DMS53 treated with DMSO at 0.1 percent for 48 hours (cell line): ENCODE data around the gene PPP1R14D.
"Not testable (repeated sequence)": the region's sequence is repeated elsewhere in the genome, so short reads cannot be mapped to it uniquely, and the experiment has no call there.

Source experiments
- DNase-seq: peaks from one replicate; lab custom pipeline; 2025; ENCODE audit not compliant: unreplicated experiment; lab: John Stamatoyannopoulos, UW

Gene PPP1R14D, protein sequence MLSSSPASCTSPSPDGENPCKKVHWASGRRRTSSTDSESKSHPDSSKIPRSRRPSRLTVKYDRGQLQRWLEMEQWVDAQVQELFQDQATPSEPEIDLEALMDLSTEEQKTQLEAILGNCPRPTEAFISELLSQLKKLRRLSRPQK

DNA sequence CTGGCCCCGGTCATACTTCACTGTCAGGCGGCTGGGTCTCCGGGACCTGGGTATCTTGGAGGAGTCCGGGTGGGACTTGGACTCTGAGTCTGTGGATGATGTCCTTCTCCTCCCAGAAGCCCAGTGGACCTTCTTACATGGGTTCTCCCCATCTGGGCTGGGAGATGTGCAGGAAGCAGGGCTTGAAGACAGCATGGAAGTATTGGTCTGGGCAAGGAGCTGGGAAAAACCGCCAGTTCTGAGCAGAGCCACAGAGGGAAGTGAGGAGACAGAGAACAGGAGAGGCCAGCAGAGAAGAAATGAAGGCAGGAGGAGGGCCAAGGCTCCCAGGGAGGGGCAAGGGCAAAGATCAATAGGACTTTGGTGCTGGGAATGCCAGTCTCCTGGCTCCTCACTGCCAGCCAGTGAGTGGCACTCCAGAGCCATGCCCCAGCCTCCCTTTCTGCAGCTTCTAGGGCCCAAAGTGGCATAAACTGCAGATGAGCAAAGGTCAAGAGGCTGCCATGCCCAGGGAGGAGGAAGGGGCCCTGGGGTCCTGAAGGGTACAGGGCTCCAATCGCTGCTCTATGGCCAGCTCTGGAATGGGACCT, at the start of gene PPP1R14D:
PPP1R14D (minus strand) TSS at position 262 of the 590 bp plus-strand sequence; CDS start at position 195, 67 bp downstream.
- DNase-seq: no peak

DNA sequence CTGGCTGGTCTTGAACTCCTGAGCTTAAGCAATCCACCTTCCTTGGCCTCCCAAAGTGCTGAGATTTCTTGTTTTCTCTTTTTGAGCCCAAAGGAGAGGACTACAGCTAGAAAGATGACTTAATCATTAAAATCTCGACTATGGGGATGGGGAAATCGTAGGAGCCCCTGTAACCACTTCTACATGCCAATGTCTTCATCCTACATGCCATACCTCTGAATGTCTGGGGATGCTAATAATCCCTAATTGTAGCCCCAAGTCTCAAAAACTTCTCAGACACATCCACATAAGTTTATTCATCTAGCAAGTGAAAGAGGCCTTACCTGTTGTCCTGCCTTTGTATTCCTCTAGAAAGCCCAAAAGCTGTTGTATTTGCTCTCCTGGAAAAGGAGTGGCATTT, 49.2 kb upstream of the PPP1R14D start:
- DNase-seq: no peak

DNA sequence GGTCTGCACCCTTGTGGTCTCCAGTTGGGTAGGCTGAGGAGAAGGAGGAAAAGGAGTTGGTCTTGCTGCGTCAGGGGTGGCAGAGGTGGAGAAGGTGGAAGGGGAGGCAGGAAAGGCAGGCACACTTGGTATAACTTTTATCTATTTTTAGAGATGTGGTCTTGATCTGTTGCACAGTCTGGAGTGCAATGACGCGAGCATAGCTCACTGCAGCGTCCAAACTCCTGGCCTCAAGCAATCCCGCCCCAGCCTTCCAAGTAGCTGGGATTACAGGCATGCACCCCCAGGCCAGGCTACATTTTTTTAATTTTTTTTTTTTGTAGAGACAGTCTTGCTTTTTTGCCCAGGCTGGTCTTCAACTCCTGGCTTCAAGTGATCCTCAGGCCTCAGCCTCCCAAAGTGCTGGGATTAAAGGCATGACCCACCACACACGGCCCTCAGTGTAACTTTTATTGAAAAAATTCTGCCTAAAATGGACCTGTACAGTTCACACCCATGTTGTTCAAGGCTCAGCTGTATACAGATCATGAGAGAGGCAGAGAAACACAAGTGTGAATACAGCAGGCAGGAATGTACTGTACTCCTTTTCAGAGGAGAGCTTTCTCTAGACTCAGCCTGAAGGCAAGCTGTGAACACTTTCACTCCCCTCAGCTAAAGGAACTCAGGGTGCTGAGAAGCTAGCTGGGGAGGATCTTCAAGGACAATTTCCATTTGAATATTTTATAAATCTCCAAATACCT, 47.7 kb upstream of the PPP1R14D start:
- no peak for DNase-seq

DNA sequence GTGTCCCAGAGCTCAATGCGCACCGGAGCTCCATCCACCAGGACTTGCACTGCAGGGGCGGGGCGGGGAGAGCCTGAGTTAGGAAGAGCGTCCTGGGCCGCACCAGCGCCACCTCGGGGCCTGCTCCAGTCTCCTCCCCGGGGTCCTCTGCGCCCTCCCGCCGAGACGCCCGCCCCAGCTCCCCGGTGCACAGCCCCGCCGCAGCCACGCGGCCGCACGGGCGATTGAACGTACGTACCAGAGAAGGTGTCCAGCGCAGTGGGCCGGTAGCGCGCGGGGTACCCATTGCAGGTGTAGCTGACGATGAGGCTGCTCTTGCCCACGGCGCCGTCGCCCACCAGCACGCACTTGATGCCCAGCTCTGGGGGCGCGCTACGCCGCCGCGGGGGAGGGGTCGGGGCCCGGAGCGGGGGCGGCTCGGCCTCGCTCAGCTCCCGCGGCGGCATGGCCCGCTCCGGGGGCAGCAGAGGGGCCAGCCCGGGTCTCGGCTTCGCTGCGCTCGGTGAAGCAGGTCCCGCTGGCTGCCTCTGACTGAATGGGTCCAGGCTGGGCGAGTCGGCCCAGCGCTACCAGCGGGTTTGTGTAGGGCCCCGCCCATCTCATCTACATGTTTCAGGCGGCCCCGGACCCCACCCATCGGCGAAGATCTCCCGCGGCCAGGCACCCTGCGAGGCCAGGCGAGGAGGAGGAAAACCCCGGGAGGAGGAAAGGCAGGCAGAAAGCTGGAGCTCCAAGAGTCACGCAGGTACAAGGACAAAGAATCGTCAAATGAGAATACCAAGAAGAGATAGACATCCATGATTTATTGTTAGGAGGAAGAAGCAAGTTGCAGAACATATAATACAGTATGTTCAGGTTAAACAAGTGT, 45.4 kb upstream of the PPP1R14D start, which contains the start of gene RHOV:
RHOV (minus strand) TSS at position 541 of the 868 bp plus-strand sequence; CDS start at position 446, 95 bp downstream.
- peak; percentile 32 for DNase-seq

DNA sequence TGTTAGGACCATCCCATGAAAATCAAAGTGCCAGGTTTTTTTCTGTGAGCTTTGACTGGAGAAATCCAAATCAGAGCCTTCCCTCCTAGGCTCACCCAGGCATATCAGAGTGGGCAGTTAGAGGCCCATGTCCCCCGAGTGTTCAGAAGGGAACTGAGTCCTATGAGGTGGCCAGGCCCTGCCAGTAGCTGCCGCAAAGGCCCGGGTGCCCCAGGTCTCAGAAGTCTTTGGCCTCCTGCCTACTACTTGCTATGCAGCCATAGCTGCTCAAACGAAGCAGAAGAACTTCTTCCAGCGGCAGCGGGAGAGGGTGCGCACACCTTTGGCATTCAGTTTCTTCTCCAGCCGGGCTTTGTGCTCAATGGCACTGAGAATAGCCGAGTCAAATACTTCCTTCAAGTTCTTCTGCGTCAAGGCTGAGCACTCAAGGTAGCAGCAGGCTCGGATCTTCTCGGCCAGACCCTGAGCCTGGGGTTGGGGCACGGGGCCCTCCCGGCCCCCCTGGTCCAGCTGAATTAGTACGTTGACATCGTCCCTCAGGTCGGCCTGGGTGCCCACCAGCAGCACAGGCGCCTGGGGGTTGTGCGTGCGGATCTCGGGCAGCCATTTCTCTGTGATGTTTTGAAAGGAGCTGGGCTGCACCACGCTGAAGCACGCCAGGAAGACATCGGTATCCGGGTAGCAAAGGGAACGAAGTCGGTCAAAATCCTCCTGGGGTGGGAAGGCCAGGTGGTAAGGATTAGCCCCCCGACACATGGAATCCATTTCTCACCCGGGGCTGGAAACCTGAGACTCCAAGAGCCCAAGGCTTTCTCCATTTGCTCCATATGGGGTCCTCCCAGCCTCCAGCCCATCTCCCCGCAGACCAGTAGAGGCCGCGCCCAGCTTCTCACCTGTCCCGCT, 44.5 kb upstream of the PPP1R14D start:
- DNase-seq: no peak

DNA sequence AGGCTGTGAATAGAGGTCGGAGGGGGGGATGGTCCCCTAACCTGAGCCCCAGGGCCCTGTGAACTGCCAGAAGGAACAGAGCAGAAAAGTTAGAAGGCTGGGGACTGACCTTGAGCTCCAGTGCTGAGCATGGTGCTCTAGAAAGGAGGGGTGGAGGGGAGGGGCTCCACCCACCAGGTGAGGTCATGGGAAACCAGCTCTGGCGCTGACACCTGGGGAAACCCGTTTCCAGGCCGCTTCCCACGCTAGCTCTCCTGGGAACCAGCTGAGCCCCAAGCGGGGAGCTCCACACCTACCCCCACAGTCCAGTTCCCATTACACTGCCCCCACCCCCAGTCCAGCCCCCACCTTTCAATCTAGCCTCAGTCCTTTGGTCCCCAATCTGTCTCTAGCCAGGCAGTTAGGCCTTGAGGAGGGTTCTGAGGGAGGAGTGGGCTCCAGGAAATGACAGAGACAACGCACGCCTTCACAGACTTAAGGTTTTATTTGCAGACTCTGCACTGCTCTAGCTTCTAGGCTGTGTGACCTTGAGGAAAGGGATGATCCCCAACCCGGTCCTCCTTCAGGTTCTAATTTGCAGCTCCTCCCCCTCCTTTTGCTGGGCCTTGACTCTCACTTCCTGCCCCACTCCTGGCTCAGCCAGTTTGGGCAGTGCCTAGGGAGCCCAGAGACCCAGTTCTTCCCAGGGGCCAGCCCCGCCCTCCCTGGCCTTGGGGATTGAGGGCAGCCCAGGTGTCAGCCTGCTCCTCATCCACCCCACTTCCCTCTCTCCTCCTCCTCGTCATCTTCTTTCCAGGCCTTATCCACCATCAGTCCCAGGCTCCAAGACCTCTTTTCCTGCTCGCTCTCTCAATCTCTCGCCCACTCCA, 43.5 kb upstream of the PPP1R14D start:
- peak; percentile 34 for DNase-seq

DNA sequence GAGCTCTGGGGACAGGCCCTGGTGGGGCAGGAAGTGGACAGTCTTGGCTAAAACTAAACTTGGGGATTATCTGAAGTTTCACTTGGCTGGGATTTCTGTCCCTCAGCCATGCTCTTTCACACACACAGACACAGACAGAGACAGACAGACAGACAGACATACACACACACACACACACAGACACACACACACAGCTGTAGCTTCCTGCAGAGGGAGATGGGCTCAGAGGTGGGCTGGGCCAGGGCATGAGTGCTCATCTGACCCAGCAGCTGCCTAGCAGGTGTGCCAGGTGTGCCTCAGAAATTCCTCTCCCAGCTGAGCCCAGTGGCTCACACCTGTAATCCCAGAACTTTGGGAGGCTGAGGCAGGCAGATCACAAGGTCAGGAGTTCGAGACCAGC, 42.2 kb upstream of the PPP1R14D start:
- DNase-seq: no peak

DNA sequence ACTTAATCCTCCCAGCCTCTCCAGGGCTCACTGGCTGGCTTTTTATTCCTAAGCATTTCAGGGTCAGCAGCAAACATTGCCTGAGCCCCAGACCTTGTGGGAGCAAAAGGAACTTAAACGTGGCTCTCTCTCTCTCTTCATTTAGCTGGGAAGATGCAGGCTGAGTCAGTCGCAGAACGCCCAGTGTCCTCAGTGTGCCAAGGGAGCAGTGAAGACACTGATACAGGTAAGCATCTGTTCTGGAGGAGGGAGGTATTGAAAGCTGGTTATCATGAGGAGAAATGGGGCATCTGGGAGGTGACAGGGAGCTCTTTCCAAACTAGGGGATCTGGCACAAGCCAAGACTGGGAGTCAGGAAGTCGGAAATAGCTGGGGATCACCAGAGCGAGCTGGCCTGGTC, 41.2 kb upstream of the PPP1R14D start:
- DNase-seq: no peak

DNA sequence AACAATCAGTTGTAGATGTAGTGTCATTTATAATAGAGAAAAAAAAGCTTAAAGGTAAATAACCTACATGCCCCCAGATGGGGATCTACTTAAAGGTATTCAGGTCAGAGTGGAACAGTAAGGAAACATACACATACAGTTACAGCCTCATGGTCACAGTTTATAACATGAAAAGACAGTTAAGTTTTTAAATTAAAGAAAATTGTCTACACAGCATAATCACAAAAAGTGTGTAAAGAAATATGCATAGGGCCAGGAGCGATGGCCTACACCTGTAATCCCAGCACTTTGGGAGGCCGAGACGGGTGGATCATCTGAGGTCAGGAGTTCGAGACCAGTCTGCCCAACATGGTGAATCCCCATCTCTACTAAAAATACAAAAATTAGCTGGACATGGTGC, 38.7 kb upstream of the PPP1R14D start:
- no peak for DNase-seq

DNA sequence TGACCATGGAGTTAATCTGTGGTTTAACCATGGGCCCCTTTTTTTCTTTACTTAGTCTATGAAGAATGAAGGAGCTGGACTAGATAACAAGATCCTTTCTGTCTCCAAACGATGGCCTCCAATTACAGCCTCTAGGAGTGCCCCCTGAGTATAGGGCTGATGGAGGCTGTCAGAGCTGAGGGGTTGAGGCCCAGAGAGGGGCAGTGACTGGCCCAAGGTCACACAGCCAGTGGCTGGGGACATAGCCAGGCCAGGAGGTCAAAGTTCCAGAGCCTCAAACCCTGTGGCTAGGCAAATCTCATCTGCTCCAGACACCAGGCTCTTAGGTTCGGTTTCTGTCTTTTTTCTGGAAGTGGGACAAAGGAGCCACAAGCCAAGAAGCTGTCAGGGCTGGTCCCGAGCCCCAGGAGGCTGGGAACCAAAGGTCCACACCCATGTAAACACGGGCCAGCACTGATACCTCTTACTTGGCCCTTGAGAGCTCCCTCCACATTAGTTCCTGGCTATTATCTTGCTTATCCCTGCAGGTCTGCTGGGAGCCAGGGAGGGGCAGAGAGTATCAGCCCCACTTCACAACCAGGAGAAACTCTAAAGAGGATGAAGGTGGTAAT, 35.3 kb upstream of the PPP1R14D start:
- DNase-seq: no peak

DNA sequence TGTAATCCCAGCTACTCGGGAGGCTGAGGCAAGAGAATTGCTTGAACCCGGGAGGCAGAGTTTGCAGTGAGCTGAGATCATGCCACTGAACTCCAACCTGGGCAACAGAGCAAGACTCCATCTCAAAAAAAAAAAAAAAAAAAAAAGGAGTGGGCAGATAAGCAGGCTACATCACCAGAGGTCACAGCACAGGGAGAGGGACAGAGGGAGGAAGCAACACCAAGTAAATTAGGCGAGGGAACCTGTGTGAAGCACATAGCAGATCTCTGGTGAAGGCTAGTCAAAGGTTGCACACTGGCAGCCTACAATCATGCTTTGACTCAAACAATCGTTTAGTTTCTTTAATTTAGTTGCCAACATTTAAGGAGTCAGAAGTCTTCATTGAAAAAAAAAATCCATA, 32.6 kb upstream of the PPP1R14D start:
- DNase-seq: not testable (repeated sequence)

DNA sequence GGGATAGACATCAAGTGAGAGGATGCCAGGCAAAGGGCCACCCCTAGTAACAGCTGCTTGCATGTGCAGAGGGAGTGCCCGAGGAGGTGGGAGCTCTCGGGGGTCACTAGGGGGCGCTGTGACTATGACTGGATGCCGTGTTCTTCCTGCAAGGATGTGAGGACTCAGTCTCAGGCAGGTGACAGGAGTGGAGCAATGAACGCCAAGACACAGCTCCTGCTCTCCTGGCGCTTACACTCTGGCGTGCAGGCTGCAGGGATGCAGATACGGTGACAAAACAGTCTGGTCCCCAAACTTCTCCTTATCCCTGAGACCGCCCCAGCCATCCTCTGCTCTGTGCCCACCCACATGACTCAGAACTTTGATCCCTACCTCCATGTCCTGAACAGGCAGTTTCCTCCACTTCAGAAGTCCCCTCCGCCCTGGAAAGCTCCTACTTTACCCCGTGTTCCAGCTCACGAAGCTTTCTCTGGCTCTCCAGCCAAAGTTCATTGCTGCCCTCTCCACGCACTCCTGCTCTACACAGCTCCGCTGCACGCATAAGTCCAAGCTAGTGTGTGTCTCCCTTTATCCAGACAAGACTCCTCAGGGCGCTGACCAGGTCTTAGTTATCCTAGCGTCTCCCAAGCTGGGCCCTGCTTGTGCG, 30.8 kb upstream of the PPP1R14D start:
- no peak for DNase-seq

DNA sequence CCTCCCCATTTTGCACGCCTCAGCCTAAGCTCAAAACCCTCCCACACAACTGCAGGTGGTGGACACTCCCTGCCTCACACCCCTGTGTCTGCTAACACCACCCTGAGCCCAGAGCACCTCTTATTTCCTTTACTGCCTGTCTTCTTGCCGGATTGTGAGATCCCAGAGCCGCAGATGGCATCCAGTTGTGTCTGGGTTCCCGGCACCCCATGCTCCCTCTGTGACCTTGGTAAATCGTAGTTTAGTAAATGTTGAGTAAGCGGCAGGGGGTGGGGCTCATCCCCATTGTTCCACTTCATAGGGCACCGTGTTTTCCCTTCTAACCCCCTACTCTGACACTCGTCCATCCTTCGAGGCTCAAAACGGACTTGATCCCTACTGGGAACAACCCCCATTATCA, 30.2 kb upstream of the PPP1R14D start:
- DNase-seq: no peak

DNA sequence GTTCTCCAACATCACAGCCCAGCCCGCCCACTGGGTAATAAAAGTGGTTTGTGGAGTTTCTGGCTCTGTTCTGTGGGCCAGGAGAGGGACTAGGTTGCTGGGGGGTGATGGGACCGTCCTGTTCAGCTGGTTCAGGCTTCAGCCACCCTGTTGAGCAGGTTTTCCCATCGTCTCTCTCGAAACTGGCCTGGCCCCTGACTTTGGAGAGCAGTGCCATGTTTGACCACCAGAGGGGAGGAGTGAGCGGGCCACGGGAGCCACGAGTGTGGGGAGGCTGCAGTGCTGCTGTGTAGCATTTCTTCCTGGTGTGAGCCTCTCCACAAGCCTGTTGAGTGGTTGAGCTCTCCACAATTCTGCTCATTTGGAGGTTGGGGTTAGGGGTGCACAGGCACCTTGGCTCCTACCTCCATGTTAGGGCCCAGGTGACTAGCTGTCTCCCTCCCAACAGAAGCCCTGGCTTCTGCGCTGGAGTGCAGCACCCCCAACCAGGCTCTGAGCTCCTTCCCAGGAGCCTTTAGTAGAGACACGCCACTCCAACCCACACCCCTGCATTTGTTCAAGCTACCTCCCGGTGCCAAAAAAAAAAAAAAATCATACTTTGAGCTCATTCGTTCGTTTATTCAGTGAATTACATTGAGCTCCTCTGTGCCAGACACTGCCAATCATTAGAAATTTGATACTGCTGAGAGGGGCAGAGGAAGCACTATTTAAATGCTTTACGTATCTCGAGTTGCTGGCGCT, 29.3 kb upstream of the PPP1R14D start:
- DNase-seq: peak; percentile 66

DNA sequence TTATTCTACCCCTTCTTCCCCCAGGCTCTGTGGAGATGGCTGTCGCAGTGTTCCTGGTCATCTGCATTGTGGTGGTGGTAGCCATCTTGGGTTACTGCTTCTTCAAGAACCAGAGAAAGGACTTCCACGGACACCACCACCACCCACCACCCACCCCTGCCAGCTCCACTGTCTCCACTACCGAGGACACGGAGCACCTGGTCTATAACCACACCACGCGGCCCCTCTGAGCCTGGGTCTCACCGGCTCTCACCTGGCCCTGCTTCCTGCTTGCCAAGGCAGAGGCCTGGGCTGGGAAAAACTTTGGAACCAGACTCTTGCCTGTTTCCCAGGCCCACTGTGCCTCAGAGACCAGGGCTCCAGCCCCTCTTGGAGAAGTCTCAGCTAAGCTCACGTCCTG, 28.2 kb upstream of the PPP1R14D start:
- no peak for DNase-seq

DNA sequence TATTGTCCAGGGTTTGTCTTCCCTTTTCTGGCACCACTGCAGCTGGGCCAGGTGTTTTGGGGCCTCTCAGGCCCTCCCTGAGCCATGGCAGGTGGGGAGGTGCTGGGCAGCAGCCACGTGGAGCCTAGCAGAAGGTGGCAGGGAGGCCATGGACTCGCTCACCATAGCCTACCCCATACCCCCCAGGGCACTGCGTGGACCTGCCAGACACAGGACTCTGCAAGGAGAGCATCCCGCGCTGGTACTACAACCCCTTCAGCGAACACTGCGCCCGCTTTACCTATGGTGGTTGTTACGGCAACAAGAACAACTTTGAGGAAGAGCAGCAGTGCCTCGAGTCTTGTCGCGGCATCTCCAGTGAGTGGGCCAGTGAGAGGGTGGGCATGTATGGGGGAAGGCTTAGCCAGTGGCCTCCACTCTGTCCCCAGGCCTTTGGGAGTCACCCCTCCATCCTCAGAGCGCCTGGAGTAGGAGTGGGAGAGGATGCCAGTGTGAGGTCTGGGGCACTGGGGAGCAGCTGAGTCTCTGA, 27.3 kb upstream of the PPP1R14D start:
- no peak for DNase-seq

DNA sequence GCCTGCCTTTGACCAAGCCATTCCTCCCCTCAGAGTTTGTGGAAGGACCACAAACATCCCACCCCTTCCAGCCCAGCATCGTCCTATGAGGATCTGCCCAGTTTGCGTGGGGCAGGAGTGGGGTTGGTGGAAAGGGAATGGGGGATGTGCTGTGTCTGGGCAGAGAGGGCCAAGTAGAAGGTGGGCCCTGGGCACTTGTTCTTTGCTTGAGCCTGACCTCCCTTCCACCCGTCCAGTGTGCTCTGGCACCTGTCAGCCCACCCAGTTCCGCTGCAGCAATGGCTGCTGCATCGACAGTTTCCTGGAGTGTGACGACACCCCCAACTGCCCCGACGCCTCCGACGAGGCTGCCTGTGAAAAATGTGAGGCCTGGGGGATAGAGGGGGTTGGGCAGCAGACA, 25.7 kb upstream of the PPP1R14D start:
- no peak for DNase-seq
